RWPE2 (cell line): Measurements from ENCODE around the gene TOR1A.
A peak's percentile ranks its signal among the peaks of the same experiment; 100 is the strongest.

ENCODE experiments used
- ATAC-seq: fragments of 200-7000 bp; cut with Tn5 transposase; 3 replicates; pipeline ENCODE4 v1.9.1; 2021; ENCODE audit warnings: low read depth
- DNase-seq: peaks from one replicate; pipeline ENCODE4 v3.0.0-alpha.2; 2020; ENCODE audit warnings: low spot score
- H3K27ac ChIP-seq: fragments of 450-650 bp; 2 replicates; pipeline ENCODE4 v1.5.1; 2017; ENCODE audit warnings: mild to moderate bottlenecking; ENCODE audit not compliant: poor library complexity, severe bottlenecking
- H3K27me3 ChIP-seq: fragments of 250-450 bp; sonication (Bioruptor Pico); 2 replicates; pipeline ENCODE4 v1.5.1; 2021; ENCODE audit warnings: mild to moderate bottlenecking, moderate library complexity; ENCODE audit not compliant: insufficient read depth, poor library complexity, severe bottlenecking
- H3K36me3 ChIP-seq: fragments of 250-450 bp; sonication (Bioruptor Pico); 2 replicates; pipeline ENCODE4 v1.5.1; 2020; ENCODE audit warnings: low read depth, mild to moderate bottlenecking, moderate library complexity
- H3K4me1 ChIP-seq: fragments of 250-450 bp; sonication (Bioruptor Pico); 2 replicates; pipeline ENCODE4 v1.5.1; 2021; ENCODE audit warnings: mild to moderate bottlenecking, moderate library complexity; ENCODE audit not compliant: insufficient read depth, poor library complexity, severe bottlenecking
- H3K4me3 ChIP-seq: fragments of 250-450 bp; sonication (Bioruptor Pico); 2 replicates; pipeline ENCODE4 v1.5.1; 2021; ENCODE audit warnings: mild to moderate bottlenecking, moderate library complexity; ENCODE audit not compliant: severe bottlenecking
- H3K9me3 ChIP-seq: fragments of 250-450 bp; sonication (Bioruptor Pico); 2 replicates; pipeline ENCODE4 v1.5.1; 2021; ENCODE audit warnings: mild to moderate bottlenecking, moderate library complexity; ENCODE audit not compliant: severe bottlenecking
- CTCF ChIP-seq: fragments of 450-650 bp; IDR thresholded peaks from one replicate; pipeline ENCODE4 v1.5.1; 2017; ENCODE audit warnings: mild to moderate bottlenecking, moderate library complexity; ENCODE audit not compliant: poor library complexity, severe bottlenecking

TOR1A gene

GRCh38 chr9:129775448-129775798, 48.5 kb downstream of the TOR1A start:
- DNase-seq: no peak
- no peak overlapping the region for H3K27ac ChIP-seq
- no peaks in the 10 kb centered on the region for H3K36me3 ChIP-seq
- H3K27me3 ChIP-seq: no peaks in the 10 kb centered on the region
- H3K4me3 ChIP-seq: no peak overlapping the region
- ATAC-seq: no peak
- H3K4me1 ChIP-seq: peaks cover 21% of the 10 kb centered on the region
- no peaks in the 10 kb centered on the region for H3K9me3 ChIP-seq
- TF ChIP-seq CTCF: no peak

- Histone ChIP-seq H3K4me1 (peaks cover 21% of the 10 kb centered on the region), H3K27me3 (no peaks in the 10 kb centered on the region), H3K4me3 (no peak overlapping the region), H3K9me3 (no peaks in the 10 kb centered on the region), H3K36me3 (no peaks in the 10 kb centered on the region), H3K27ac (no peak overlapping the region)
- TF ChIP-seq CTCF: no peak
- ATAC-seq: no peak
- no peak for DNase-seq
Measured at GRCh38 chr9:129774791-129775447, 49.0 kb downstream of the TOR1A start.

GRCh38 chr9:129773262-129774048, 50.5 kb downstream of the TOR1A start:
- Histone ChIP-seq H3K27me3 (no peaks in the 10 kb centered on the region), H3K27ac (peak overlapping the region; percentile 26), H3K4me1 (peaks cover 21% of the 10 kb centered on the region), H3K36me3 (no peaks in the 10 kb centered on the region), H3K4me3 (no peak overlapping the region), H3K9me3 (no peaks in the 10 kb centered on the region)
- ATAC-seq (peak; percentile 69), DNase-seq (peak; percentile 95)
- TF ChIP-seq CTCF: no peak

DNA sequence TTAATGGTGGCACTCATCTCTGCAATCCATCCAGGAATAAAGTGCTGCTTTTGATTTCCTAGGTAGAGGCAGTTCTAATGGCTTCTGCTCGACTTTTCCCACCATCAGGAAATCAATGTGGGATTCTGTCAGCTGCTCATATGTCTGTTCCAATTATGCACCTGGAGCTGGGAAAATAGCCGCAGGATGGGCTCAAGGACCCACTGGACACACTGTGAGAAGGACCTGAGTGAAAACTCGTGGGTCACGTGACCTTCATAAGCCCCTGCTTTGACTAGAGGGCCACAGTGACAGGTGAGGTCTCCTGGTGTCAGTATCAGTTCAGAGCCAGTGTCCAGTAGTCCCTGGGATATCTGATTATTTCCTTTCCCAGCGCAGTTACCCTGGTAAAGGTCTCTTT, 53.2 kb downstream of the TOR1A start:
- Histone ChIP-seq H3K9me3 (no peaks in the 10 kb centered on the region), H3K4me1 (peaks cover 4% of the 10 kb centered on the region), H3K36me3 (no peaks in the 10 kb centered on the region), H3K4me3 (no peak overlapping the region), H3K27me3 (no peaks in the 10 kb centered on the region), H3K27ac (no peak overlapping the region)
- ATAC-seq (no peak), DNase-seq (no peak)
- TF ChIP-seq CTCF: no peak

- Histone ChIP-seq H3K27ac (no peak overlapping the region), H3K27me3 (no peaks in the 10 kb centered on the region), H3K4me1 (peaks cover 4% of the 10 kb centered on the region), H3K4me3 (no peak overlapping the region), H3K9me3 (no peaks in the 10 kb centered on the region), H3K36me3 (no peaks in the 10 kb centered on the region)
- ATAC-seq: no peak
- no peak for DNase-seq
- TF ChIP-seq CTCF: no peak
Measured at GRCh38 chr9:129769669-129770068, 54.3 kb downstream of the TOR1A start.
